Glomerular visceral epithelial cell (primary cell): Measurements from ENCODE around the gene ALX3.

Experiments
- DNase-seq: peaks from one replicate; pipeline ENCODE4 v3.0.0-alpha.2; 2016; ENCODE audit errors: extremely low spot score

The ALX3 gene

DNA sequence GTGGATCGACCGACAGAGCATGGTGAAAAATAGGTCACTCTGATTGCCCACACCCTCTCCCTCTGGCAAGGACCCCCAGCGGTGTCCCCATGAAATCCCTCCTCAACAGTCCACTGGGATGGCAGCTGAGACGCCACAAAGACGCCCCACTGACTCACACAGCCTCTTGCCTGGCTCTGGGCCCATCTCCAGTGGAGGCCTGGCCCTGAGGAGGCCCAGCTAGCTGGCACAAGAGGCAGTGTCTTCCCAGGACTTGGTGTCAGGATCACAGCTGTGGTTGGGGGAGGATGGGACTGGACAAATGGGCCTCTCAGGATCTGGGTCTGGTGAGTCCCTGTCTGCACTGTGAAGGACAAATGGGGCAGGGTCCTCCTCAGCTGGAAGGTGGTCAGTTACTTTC lies 4.6 kb downstream of the ALX3 start:
- DNase-seq = no peak

DNA sequence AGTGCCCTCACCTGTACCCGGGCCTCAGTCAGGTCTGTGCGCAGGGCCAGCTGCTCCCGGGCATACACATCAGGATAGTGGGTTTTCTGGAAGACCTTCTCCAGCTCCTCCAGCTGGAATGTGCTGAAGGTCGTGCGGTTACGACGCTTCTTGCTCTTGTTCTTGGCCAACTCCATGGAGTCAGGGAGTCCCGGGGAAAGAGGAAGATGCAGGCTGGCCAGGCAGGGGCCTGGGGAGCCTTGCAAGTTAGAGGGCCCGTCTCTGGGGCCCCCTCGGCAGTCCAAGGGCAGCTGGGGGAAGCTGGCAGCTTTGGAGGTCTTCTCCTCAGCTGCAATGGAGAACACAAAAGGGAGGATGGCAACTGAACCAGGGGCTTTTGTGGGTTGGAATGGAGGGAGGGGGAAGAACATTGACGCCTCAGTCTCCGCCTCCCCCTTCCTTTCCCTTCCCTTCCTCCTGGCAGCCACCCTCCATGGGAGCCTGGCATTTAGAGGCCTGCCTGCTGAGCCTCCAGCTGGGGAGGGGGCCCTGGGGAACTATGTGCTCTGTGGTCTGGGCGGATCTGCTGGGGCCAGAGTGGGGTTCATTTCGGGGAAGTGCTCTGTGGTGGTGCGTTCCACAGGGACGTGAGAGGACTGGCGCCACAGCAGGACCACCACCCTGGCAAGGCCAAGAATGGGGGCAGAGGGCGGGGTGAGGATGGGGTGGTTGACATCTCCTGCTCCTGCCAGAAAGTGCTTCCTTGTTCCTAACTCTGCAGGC lies 5.7 kb downstream of the ALX3 start:
- no peak for DNase-seq

DNA sequence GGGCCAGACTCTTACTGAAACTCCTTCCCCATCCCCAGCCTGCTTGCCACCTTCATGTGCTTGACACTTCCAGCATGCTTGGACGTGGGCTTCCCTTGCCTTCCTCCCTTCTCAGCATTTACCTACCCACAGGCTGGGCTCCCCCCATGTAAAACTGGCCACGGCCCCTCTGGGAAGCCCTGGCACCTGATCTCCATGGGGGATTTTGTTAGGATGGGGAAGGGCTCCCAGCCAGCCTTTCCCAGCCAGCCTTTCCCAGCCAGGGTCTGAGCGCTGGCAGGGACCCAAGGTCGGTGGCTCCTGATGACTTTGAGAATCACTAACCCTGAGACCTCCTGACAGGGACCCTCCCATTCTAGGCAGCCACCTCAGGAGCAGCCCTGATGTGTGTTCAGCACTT lies 6.7 kb downstream of the ALX3 start:
- no peak for DNase-seq

DNA sequence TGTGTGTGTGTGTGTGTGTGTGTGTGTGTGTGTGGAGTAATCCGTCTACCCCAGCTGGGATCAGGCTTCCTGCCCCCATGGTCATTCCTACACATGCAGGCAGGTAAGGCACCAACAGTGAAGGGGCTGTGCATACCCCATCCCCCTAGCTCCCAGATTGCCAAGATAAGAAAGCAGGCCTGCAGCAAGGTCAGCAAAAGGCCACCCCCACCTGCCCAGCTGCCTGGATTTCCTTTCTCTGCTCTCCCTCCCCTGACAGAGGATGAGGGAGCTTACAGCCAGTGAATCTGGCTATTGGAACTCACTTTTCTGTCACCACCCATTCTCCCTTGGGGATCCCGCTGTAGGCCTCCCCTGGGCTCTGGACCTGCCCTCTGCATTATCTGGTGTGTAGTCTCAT lies 7.9 kb downstream of the ALX3 start:
- no peak for DNase-seq

DNA sequence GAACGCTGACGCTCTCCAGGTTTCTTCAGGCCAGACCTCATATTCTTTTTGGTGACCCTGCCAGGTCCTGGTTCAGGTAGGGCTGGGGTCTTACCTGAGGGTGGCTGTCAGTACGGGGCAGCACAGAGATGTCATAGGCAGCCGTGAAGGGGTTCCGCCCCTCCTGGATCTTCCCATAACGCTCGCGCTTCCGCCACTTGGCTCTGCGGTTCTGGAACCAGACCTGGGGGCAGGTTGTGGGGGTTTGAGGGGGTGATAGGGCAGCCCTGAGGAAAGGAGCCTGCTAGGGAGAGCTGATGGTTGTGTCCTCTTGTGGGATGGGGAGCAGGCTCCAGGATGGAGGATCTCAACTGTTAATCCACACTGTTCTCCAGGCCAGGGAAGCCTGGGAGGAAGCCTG lies 9.1 kb downstream of the ALX3 start:
- no peak for DNase-seq

DNA sequence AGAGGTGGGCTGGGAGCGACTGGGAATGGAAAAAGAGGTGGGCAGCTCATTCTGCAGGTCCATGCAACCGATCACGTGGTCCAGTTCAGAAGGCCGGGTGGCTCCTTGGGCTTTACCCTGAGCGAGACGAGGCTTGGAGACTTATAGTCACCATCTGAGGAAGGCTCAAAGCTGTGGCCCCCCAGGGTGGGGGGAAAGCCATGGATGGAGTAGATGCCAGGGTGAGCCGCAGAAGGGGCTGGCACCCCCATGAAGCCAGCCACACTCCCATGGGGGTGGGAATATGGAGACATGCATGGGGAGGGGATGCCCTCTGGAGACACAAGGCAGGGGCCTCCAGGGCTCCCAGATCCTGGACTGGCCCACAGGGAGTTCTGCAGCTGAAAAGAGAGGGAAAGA lies 9.8 kb downstream of the ALX3 start:
- no peak for DNase-seq

DNA sequence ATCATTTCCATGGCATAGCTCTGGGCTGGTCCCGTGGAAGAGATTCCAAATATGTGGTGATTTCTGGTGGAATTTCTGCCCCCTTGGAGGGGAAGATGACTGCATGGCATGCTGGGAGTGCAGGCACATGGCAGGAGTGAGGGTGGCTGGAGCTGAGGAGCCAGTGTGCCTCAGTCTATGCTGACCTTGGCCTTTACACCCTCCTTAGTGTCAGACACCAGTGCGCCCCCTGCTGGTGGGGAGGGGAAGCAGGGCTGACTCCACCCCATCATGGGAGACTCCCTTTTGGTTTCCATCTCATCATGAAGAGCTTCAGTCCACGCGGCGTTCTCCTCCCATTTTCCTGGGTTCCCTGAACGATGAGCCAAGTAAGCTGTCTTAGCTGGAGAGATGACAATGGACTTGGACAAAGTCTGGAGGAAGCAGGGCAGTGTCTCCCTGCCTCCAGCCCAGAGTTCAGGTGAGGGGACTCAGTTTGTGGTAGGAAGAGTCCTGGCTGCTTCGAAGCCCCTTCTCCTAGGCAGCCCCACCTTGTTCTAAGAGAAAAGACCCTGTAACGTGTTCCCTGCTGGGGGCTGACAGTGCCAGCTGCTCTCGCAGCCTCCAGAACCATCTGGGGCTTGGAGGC lies 10.3 kb downstream of the ALX3 start:
- peak; percentile 35 for DNase-seq

DNA sequence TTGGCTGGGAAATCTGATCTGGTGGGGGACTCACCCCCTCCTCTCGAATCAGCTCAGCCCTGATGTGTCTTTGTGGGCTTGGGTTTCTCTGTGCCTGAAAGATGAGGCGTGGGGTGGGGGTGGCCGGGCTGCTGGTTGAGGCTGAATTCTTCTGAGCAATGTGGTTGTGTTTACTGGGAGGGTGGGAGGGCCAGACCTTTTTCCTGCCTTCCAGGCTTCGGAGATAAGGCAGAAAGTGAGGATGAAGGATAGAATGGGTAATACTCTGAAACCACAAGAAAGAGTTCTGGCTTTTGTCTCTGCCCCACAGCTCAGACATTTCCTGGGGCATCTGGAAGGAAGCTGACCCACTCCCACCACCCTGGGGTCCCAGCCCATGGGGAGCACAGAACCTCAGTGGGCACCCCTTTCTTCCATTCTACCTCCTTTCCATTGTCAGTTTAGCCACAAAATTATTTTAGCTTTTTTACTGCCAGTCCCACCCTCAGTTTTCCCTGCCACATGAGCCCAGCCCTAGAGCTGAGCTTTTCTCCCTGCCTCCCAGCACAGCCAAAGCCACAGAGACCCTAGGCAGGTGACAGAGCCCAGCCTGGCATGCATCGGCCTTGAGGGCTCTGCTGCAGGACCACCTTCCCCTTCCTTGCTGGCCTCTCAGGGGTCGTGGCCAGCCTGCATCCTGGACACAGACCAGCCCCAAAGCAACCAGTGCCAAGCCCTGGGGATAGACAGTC lies 11.2 kb downstream of the ALX3 start:
- no peak for DNase-seq

DNA sequence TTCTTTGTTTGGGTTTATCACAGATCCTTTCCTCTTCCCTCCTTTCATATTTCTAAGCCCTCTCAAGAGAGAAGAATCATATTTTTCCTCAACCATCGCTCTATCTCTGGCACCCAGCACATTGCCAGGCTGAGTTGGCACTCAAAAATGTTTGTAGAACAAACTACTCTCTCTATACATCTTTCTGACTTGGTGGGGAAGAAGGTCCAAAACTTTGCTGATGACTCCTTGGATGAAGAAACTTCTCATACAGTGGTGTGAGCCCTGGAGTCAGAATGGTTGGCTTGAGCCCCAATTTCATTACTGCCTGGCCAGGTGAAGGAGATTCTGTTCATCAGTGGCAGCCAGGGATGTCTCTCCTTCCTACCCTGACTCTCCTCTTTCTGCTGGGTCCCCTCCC lies 11.9 kb downstream of the ALX3 start:
- DNase-seq = no peak

DNA sequence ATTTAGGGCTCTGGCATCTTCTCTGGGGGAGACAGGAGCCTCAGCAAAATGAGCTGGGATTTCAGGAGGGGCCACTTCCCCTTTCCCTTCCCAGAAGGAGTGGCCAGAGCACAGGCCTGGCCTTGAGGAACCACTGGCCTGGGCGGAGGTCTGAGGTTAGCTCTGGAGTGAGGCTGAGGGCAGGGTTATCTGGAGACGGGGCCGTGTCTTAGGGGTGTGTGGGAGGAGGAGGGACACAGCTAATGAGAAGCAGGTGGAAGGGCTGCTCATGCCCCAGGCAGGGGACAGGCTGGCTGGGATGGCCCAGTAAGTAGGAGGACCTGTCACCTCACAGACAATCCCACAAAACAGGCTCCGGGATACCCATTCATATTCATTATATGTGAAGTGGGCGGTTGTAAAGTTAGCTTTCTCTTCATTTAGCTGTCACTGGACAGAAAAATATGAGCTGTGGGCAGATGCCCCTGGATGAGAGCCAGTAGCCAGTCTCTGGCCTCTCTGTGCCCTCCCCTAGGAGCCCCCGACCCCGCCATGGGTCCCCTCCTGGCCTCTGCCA lies 12.4 kb downstream of the ALX3 start:
- no peak for DNase-seq

DNA sequence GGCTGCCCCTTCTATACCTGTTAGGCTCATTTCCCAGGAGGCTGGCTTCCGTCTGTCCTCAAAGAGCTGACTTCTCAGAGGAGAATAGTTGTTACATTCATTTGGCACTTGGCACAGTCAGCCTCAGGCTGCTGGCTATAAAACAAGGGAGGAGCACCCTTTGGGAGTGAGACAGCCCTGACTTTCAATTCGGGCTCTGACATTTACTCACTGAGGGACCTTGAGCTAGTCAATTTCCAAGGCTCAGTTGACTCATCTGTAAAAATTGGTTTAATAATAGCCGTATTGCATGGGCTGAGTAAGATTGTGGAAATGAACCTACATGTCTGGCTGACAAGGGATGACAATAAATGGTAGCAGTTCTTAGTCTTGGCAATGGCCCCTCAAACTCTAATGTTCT lies 13.7 kb downstream of the ALX3 start:
- DNase-seq = no peak

DNA sequence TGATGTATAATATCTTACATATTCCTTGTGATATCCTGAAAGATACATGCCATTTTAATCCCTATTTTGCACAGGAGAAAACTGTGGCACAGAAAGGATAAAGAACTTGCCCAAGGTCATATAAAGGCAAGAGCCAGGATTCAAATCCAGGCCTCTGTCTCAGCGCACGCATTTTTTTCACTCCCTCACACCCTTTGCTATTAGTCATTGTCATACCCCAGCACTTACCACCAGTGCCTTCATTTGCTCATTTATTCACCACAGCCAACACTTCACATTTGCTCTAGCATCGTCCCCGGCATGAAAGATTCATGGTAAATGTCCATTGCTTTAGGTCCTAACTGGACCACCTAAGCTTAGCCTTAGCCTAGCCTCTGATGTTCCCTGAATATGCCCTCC lies 14.2 kb downstream of the ALX3 start:
- DNase-seq = no peak

DNA sequence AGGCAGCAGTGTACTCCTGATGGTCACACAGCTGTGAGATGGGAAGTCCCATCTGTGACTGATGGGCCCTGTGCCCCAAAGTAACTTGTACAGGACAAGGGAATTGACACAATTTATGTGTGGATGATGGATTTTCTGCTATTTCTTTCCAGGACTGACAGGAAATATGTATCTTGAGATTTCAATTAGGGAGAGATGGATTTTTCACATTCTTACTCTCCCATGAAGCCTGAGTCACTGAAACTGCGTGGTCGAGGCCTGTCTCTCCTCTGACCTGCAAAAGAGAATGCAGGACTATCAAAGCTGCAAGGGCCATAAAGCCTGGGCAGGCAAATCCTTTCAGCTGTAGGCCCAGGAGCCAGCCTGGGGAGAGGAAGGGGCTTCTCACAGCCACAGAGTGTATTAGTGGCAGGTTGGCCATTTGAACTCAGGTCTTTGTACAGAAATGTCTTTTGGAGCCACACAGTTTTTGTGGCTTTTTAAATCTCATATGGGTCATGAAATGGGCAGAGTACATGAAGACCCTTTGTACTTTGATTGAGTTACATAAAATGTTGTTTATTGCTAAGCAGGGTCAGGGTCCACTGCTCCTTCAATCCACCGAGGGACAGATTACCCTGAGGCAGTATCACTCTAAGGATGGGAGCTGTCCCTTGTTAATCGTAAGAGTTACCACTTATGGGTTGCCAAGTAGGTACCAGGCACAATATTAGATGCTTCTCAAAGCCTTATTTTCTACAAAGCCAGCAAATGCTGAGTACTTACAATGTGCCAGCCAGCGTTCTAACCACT lies 14.8 kb downstream of the ALX3 start:
- peak; percentile 24 for DNase-seq

DNA sequence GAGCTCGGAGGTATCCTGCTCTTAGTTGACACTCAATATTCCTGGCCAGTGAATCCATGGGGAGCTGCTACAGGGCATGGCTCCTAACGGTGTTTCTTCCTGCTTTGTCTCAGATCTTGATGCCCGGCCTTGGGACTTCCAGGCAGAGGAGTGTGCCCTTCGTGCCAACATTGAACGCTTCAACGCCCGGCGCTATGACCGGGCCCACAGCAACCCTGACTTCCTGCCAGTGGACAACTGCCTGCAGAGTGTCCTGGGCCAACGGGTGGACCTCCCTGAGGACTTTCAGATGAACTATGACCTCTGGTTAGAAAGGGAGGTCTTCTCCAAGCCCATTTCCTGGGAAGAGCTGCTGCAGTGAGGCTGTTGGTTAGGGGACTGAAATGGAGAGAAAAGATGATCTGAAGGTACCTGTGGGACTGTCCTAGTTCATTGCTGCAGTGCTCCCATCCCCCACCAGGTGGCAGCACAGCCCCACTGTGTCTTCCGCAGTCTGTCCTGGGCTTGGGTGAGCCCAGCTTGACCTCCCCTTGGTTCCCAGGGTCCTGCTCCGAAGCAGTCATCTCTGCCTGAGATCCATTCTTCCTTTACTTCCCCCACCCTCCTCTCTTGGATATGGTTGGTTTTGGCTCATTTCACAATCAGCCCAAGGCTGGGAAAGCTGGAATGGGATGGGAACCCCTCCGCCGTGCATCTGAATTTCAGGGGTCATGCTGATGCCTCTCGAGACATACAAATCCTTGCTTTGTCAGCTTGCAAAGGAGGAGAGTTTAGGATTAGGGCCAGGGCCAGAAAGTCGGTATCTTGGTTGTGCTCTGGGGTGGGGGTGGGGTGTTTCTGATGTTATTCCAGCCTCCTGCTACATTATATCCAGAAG lies 16.7 kb downstream of the ALX3 start:
- DNase-seq = peak; percentile 58

DNA sequence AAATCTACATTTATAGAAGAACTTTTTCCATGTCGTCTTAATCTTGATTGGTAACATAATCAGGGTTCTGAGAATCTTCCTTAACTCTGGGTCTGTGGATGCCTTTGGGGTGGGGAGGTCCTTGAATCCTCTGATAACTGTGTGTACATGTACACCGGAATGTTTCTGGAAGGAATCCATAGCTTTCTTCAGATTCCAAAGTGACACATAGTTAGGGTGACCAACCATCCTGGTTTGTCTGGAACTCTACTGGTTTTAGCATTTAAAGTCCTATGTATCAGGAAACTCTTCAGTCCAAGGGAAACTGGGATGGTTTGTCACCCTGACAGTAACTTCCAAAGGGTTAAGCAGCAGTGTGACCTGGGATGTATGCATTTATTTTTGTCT lies 19.2 kb downstream of the ALX3 start:
- no peak for DNase-seq

DNA sequence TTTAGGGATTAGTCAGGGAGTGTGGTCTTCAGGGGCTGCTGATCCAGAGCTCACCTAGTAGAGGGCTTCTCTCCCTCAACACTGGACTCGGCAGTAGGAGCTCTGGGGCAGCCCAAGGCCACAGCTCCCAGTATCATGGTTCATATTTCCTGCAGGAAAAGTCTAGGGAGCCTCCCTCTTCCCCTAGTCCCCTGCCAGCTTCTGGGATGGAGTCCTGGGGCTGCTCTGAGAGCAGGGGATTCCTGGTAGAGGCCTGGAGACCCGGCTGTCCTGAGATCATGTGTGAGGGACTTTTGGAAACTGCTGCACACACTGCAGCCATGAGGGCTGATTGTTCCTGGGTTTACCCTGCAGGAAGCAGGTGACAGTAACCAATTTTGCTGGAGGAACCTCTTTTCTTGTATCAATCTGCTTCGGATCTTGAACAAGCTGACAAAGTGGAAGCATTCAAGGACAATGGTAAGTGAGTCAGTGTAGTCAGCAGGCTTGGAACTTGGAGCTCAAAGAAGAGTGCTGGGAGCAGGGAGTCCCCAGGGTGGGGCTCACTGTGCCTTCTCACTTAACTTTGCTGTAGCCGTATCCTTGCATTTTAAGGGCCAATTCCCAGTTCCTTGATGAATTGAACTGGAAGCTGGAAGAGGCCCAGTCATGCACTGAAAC lies 19.7 kb downstream of the ALX3 start:
- no peak for DNase-seq

DNA sequence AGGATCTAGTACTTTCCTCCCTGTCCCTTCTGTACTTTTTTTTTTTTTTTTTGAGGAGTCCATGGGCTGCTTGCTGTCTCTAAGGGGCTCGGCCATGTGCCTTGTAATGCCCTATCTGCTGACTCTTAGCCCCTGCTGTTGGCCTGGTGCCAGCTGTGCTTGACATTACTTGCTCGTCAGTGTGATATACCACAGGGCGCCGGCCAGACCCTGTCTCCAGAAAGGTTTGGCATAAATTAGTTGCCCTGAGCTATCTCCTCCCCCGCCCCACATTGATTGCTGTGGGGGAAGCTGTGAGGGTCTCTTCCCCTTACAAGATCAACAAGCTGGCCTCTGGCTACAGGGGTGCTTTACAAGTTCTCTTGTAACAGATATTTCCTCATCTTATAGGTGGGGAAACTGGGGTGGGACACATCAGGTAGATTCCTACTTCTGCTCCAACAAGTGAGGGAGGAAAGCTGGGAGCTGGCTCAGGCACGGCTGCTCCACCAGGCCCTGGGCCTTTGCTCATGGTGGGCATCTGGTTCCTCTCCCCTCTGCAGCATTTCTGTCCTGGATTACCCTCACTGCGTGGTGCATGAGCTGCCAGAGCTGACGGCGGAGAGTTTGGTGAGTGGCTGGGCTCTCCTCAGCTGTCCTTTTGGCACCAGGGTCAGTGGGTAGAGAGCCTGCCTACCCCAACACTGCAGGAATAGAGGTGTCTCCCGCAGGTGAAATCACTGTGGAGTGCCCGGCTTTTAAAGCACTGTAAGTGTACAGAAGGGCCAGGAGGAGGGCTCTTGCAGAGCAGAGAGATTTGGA lies 20.5 kb downstream of the ALX3 start:
- DNase-seq = no peak

DNA sequence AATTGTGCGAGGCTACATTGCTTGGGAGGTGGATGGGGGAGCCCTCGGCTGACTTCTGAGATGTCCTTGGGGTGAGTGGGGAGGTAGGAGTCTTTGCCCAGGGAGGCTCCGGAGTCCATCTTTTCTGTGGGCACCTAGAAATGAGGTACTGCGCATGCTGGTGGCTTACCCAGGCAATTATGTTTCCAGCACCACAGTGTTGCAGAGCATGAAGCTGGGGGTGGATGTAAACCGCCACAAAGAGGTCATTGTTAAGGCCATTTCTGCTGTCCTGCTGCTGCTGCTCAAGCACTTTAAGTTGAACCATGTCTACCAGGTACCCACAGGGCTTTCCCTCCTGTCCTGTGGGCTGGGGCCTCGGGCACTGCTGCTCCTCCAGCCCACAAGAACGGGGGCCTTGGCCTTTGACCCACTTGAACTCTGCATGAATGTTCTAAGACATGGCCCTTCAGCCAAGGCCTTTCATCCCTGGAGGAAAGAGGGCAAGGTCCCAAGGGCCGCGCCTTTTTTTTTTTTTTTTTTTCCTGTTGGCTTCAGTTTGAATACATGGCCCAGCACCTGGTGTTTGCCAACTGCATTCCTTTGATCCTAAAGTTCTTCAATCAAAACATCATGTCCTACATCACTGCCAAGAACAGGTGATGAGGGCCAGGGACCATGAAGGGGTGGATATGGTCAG lies 21.4 kb downstream of the ALX3 start:
- no peak for DNase-seq

DNA sequence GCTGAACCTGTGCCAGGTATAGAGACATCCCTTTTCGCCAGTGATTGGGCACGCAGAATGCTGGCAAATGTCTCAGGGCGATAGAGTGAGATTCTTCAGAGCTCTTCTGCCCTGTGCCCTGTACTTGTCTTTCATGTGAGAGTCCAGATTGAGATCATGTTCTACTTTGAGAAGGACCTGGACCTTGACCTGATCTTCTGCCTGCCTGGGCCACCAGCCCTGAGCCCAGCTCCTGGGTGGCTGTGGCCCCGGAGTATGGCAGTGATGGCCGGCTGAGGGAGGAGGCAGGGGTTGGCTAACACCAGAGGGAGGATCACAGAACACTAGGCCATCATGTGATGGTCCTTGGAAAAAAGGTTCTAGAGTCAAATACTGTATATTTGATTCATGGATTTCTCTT lies 22.2 kb downstream of the ALX3 start:
- DNase-seq = no peak
